Measurements from ENCODE around the gene NRSN1.

DNA sequence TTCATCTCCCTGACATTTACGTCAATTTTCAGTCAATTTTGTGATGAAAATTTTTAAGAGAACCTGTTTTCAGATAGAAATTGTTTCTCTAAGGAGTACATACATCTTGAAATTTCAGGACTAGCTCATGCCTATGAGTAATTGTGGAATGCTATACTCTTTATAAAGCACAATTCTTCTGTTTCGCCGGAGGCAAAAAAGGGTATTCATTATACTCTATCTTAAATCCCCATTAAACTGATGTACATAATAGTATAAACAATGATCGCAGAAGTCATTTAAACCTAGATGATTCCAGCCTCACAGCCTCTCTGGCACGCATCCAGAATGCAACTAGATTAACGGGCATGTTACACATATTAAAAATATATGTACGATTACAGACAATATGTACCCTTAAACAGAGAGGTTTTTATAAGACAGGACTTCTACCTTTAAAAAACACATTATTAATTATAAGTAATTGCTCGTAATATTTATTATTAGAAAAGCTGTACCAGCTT, 62.6 kb downstream of the NRSN1 start:
- TF ChIP-seq, protein P1, sequence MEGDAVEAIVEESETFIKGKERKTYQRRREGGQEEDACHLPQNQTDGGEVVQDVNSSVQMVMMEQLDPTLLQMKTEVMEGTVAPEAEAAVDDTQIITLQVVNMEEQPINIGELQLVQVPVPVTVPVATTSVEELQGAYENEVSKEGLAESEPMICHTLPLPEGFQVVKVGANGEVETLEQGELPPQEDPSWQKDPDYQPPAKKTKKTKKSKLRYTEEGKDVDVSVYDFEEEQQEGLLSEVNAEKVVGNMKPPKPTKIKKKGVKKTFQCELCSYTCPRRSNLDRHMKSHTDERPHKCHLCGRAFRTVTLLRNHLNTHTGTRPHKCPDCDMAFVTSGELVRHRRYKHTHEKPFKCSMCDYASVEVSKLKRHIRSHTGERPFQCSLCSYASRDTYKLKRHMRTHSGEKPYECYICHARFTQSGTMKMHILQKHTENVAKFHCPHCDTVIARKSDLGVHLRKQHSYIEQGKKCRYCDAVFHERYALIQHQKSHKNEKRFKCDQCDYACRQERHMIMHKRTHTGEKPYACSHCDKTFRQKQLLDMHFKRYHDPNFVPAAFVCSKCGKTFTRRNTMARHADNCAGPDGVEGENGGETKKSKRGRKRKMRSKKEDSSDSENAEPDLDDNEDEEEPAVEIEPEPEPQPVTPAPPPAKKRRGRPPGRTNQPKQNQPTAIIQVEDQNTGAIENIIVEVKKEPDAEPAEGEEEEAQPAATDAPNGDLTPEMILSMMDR (IDR thresholded peaks at IDR 0.05), result no peak
- TF ChIP-seq POLR2A (IDR thresholded peaks at IDR 0.05) (no peak), POLR2AphosphoS5 (IDR thresholded peaks at IDR 0.05) (no peak), EP300 (IDR thresholded peaks at IDR 0.05) (no peak)

Measured in stomach (tissue), 4 donors.